HEK293 (cell line): Measurements from ENCODE around the gene ZNF45.

Source experiments
- CTCF ChIA-PET: fragments of 350-600 bp; formaldehyde crosslinking; extraction: SDS; loops from one replicate; lab custom pipeline; 2021; ENCODE audit warnings: antibody characterized with exemption; lab: Yijun Ruan, JAX
- POLR2A ChIA-PET: fragments of 300-600 bp; formaldehyde crosslinking; extraction: SDS; loops from one replicate; lab custom pipeline; 2020; ENCODE audit warnings: antibody characterized with exemption, inconsistent platforms; lab: Yijun Ruan, JAX
- H3K27ac ChIP-seq: fragments of 200-500 bp; sonication (Bioruptor generic); 2 replicates; pipeline ENCODE4 v1.5.1; 2014; ENCODE audit warnings: low read depth, low read length, control low read depth, inconsistent platforms; ENCODE audit errors: extremely low read depth
- H3K36me3 ChIP-seq, 2 experiments: fragments of 200-500 bp in 1 of 2; sonication (Bioruptor generic) in 1 of 2; 1 replicate in 1 of 2; 2 replicates in 1 of 2; pipeline ENCODE4 v1.5.1; 2014 to 2017; ENCODE audit warnings: inconsistent platforms in 2 of 2, low read length in 2 of 2; ENCODE audit not compliant: control insufficient read depth in 2 of 2, insufficient read depth in 1 of 2
- H3K4me1 ChIP-seq: fragments of 200-500 bp; sonication (Bioruptor generic); 2 replicates; pipeline ENCODE4 v1.5.1; 2014; ENCODE audit warnings: mild to moderate bottlenecking, low read length, inconsistent platforms; ENCODE audit not compliant: control insufficient read depth, insufficient read depth
- H3K4me3 ChIP-seq: 2 replicates; pipeline ENCODE4 v1.5.1; 2011; ENCODE audit warnings: low read depth, mild to moderate bottlenecking, control low read depth, low read length, moderate library complexity
- H3K9me3 ChIP-seq: fragments of 200-500 bp; sonication (Bioruptor generic); 2 replicates; pipeline ENCODE4 v1.5.1; 2014; ENCODE audit warnings: low read depth, low read length, inconsistent platforms; ENCODE audit not compliant: control insufficient read depth, insufficient read depth
- ELK4 ChIP-seq: IDR thresholded peaks from 2 replicates; pipeline ENCODE4 v1.6.1; 2011; ENCODE audit warnings: mild to moderate bottlenecking, low read depth, low read length, borderline replicate concordance
- KLF10 ChIP-seq: fragments of 450-650 bp; IDR thresholded peaks from 2 replicates; pipeline ENCODE4 v1.5.1; 2018; ENCODE audit warnings: missing biosample characterization, mild to moderate bottlenecking, missing genetic modification characterization
- KLF16 ChIP-seq: fragments of 450-650 bp; formaldehyde crosslinking; IDR thresholded peaks from 2 replicates; pipeline ENCODE4 v1.5.1; 2017; ENCODE audit warnings: missing biosample characterization, missing genetic modification characterization
- PATZ1 ChIP-seq: fragments of 450-650 bp; formaldehyde crosslinking; IDR thresholded peaks from 2 replicates; pipeline ENCODE4 v1.5.1; 2016; ENCODE audit warnings: missing biosample characterization, missing genetic modification characterization
- PBX3 ChIP-seq: sonication (generic); formaldehyde crosslinking; IDR thresholded peaks from 2 replicates; pipeline ENCODE4 v1.8.1; 2022; ENCODE audit warnings: mild to moderate bottlenecking, moderate library complexity, missing genetic modification reagents
- SETDB1 ChIP-seq: IDR thresholded peaks from one replicate; pipeline ENCODE4 v1.6.1; 2017; ENCODE audit warnings: mild to moderate bottlenecking, low read length, moderate library complexity, mixed read lengths; ENCODE audit not compliant: insufficient read length
- TRIM28 ChIP-seq: IDR thresholded peaks from 2 replicates; pipeline ENCODE4 v1.6.1; 2011; ENCODE audit warnings: low read length, control low read depth, borderline replicate concordance
- ZNF174 ChIP-seq: fragments of 450-650 bp; formaldehyde crosslinking; IDR thresholded peaks from 2 replicates; pipeline ENCODE4 v1.5.0; 2017; ENCODE audit warnings: missing biosample characterization, mild to moderate bottlenecking, missing genetic modification characterization
- ZNF19 ChIP-seq: fragments of 450-650 bp; formaldehyde crosslinking; IDR thresholded peaks from 2 replicates; pipeline ENCODE4; 2016; ENCODE audit warnings: missing biosample characterization, missing genetic modification characterization, low read depth
- ZNF274 ChIP-seq, 2 experiments: fragments of 200-500 bp in 1 of 2; fragments of 450-650 bp in 1 of 2; sonication (Bioruptor generic) in 1 of 2; formaldehyde crosslinking in 1 of 2; IDR thresholded peaks; 2 replicates each; pipeline versions ENCODE4 v1.5.1 to v1.6.1; 2014 to 2016; ENCODE audit warnings: borderline replicate concordance in 1 of 2, inconsistent platforms in 1 of 2, low read length in 1 of 2, missing biosample characterization in 1 of 2, missing genetic modification characterization in 1 of 2
- ZNF350 ChIP-seq: fragments of 450-650 bp; formaldehyde crosslinking; IDR thresholded peaks from 2 replicates; pipeline ENCODE4 v1.5.0; 2017; ENCODE audit warnings: missing biosample characterization, mild to moderate bottlenecking, missing genetic modification characterization
- ZNF416 ChIP-seq: fragments of 450-650 bp; formaldehyde crosslinking; IDR thresholded peaks from 2 replicates; pipeline ENCODE4 v1.5.1; 2016; ENCODE audit warnings: missing biosample characterization, missing genetic modification characterization
- ZNF426 ChIP-seq: fragments of 450-650 bp; formaldehyde crosslinking; IDR thresholded peaks from 2 replicates; pipeline ENCODE4 v1.5.1; 2017; ENCODE audit warnings: missing biosample characterization, missing genetic modification characterization, mild to moderate bottlenecking, inconsistent platforms, moderate library complexity
- ZNF48 ChIP-seq: fragments of 450-650 bp; formaldehyde crosslinking; IDR thresholded peaks from 2 replicates; pipeline ENCODE4 v1.5.1; 2016; ENCODE audit warnings: missing biosample characterization, missing genetic modification characterization
- ZNF510 ChIP-seq: fragments of 450-650 bp; formaldehyde crosslinking; IDR thresholded peaks from 2 replicates; pipeline ENCODE4 v1.5.1; 2018; ENCODE audit warnings: mild to moderate bottlenecking, missing genetic modification characterization, missing biosample characterization; ENCODE audit not compliant: insufficient replicate concordance
- ZNF529 ChIP-seq: fragments of 450-650 bp; formaldehyde crosslinking; IDR thresholded peaks from 2 replicates; pipeline ENCODE4 v1.5.1; 2017; ENCODE audit warnings: missing genetic modification characterization, missing biosample characterization; ENCODE audit not compliant: insufficient replicate concordance
- ZNF585B ChIP-seq: fragments of 450-650 bp; formaldehyde crosslinking; IDR thresholded peaks from 2 replicates; pipeline ENCODE4 v1.5.1; 2016; ENCODE audit warnings: missing biosample characterization, missing genetic modification characterization
- ZSCAN30 ChIP-seq: fragments of 450-650 bp; IDR thresholded peaks from 2 replicates; pipeline ENCODE4 v1.5.1; 2018; ENCODE audit warnings: missing biosample characterization, mild to moderate bottlenecking, missing genetic modification characterization, moderate library complexity
- ZXDB ChIP-seq: fragments of 450-650 bp; formaldehyde crosslinking; IDR thresholded peaks from 2 replicates; pipeline ENCODE4 v1.5.1; 2016; ENCODE audit warnings: missing biosample characterization, missing genetic modification characterization

The ZNF45 gene

GRCh38 chr19:43966079-43966694 lies 31.1 kb upstream of the ZNF45 start:
- peaks cover 90% of the 10 kb centered on the region for H3K9me3 ChIP-seq
- POLR2A ChIA-PET, result interaction anchor here (0.8 kb wide), 1 partner anchor 534 kb away, joined by 3 read pairs; the partner anchor contains the start of gene ZNF180
- CTCF ChIA-PET, result interaction anchor here (0.6 kb wide), 1 partner anchor 109 kb away, joined by 3 read pairs; no protein-coding TSS in a partner anchor
- no peaks in the 10 kb centered on the region for H3K4me1 ChIP-seq
- no peak overlapping the region for H3K27ac ChIP-seq
- H3K4me3 ChIP-seq, result no peak overlapping the region
- peaks cover 65 to 92% of the 10 kb centered on the region in 2 experiments for H3K36me3 ChIP-seq
- TF ChIP-seq SETDB1 (peak; percentile 98), TRIM28 (peak; percentile 76), ZNF274 (IDR thresholded peaks at IDR 0.05; ENCODE audit: low read length) (no peak), ZNF274 (tag by site-specific recombination; IDR thresholded peaks at IDR 0.05; ENCODE audit: borderline replicate concordance) (peak; percentile 71; the same call in 1 of the 2 replicates), ZNF510 (no peak), ZNF19 (tag by site-specific recombination) (no peak)

- Histone ChIP-seq H3K36me3 (peaks cover 40 to 76% of the 10 kb centered on the region in 2 experiments), H3K9me3 (peaks cover 80% of the 10 kb centered on the region)
- CTCF ChIA-PET, result interaction anchor here (0.7 to 1.0 kb wide), 2 partner anchors 8 to 208 kb away, joined by 3 to 5 read pairs; no protein-coding TSS in a partner anchor
- no peak for TF ChIP-seq PATZ1 (tag by site-specific recombination)
- no peak for TF ChIP-seq ZNF426
- no peak for TF ChIP-seq ZXDB (tag by site-specific recombination)
- TF ChIP-seq KLF10 (tag by site-specific recombination), result no peak
- TF ChIP-seq SETDB1, result peak; percentile 21
- no peak for TF ChIP-seq PBX3 (CRISPR knock-in tag)
- TF ChIP-seq ZNF585B (tag by site-specific recombination), result peak; percentile 100
- no peak for TF ChIP-seq ELK4
- no peak for TF ChIP-seq ZSCAN30 (tag by site-specific recombination)
- TF ChIP-seq, all 188 proteins: peak for 2
- POLR2A ChIA-PET, result interaction anchor here (1.5 kb wide), 1 partner anchor 9 kb away, joined by 4 read pairs; the partner anchor contains the start of gene ZNF221
- H3K4me1 ChIP-seq, result no peaks in the 10 kb centered on the region
- no peak overlapping the region for H3K4me3 ChIP-seq
- no peak overlapping the region for H3K27ac ChIP-seq
Observed at GRCh38 chr19:43960411-43960810, 25.3 kb upstream of the ZNF45 start.

- no peak overlapping the region for H3K4me3 ChIP-seq
- peaks cover 58% of the 10 kb centered on the region for H3K9me3 ChIP-seq
- no peak overlapping the region for H3K27ac ChIP-seq
- no peak for TF ChIP-seq KLF16 (tag by site-specific recombination)
- TF ChIP-seq ZNF529, result no peak
- TF ChIP-seq ZNF174 (tag by site-specific recombination), result no peak
- TF ChIP-seq ZNF350 (tag by site-specific recombination), result no peak
- TF ChIP-seq ZNF416, result no peak
- no peak for TF ChIP-seq ZNF48
- CTCF ChIA-PET, result no interaction called here
- peaks cover 36 to 70% of the 10 kb centered on the region in 2 experiments for H3K36me3 ChIP-seq
- no peaks in the 10 kb centered on the region for H3K4me1 ChIP-seq
- POLR2A ChIA-PET, result interaction anchor here (1.8 kb wide), 1 partner anchor 23 kb away, joined by 5 read pairs; the partner anchor contains the start of gene ZNF45
Observed at GRCh38 chr19:43957891-43958290, 22.8 kb upstream of the ZNF45 start.
